A549 (cell line): ENCODE measurements around the gene GABRR2. TPM values are rescaled to one million over a fixed set of nuclear protein-coding genes. Genes with fewer than 3 reads are reported as not detected.

Source experiments
- ATAC-seq, 2 experiments: fragments of 200-7000 bp in 1 of 2; fragments of >200 bp in 1 of 2; cut with Nextera tagmentation in 1 of 2; cut with Tn5 transposase in 1 of 2; 3 replicates each; pipeline versions ENCODE4 v1.8.0 to v1.9.1; 2018 to 2020; ENCODE audit warnings: mild to moderate bottlenecking in 1 of 2, moderate library complexity in 1 of 2
- CTCF ChIA-PET: fragments of 300-600 bp; sonication (Branson Sonifier 250); formaldehyde crosslinking; extraction: SDS; loops from one replicate; lab custom pipeline; 2021; ENCODE audit warnings: antibody characterized with exemption, inconsistent platforms; lab: Yijun Ruan, JAX
- POLR2A ChIA-PET: fragments of 350-600 bp; formaldehyde crosslinking; extraction: SDS; loops from one replicate; lab custom pipeline; 2021; ENCODE audit warnings: antibody characterized with exemption, inconsistent platforms; lab: Yijun Ruan, JAX
- DNase-seq, 2 experiments: peaks; one replicate each; pipeline versions ENCODE4 v3.0.0 to v3.0.0-alpha.2; 2011 to 2016; ENCODE audit warnings: low read depth in 1 of 2, low spot score in 1 of 2
- FAIRE-seq: peaks from 2 replicates; lab custom pipeline; 2011; peaks lifted over from hg19 to GRCh38; lab: Jason Lieb, UNC
- H3K27ac ChIP-seq, 2 experiments: fragments of >200 bp; sonication (Bioruptor Twin); formaldehyde crosslinking; 3 replicates each; pipeline ENCODE4 v1.5.1; 2016 to 2017
- H3K4me1 ChIP-seq: fragments of >200 bp; sonication (Bioruptor Twin); formaldehyde crosslinking; 3 replicates; pipeline ENCODE4 v1.6.1; 2016
- H3K4me2 ChIP-seq: fragments of >200 bp; sonication (Bioruptor Twin); formaldehyde crosslinking; 3 replicates; pipeline ENCODE4 v1.6.1; 2016
- H3K4me3 ChIP-seq: fragments of >200 bp; sonication (Bioruptor Twin); formaldehyde crosslinking; 3 replicates; pipeline ENCODE4 v1.5.1; 2016
- H3K9me3 ChIP-seq: fragments of >200 bp; sonication (Bioruptor Twin); formaldehyde crosslinking; 3 replicates; pipeline ENCODE4 v1.6.1; 2016
- CHD4 ChIP-seq: fragments of 200-600 bp; sonication (generic); IDR thresholded peaks from 2 replicates; pipeline ENCODE4 v1.6.1; 2016; ENCODE audit warnings: antibody characterized with exemption, mild to moderate bottlenecking, borderline replicate concordance
- CTCF ChIP-seq: fragments of >200 bp; sonication (Bioruptor Twin); formaldehyde crosslinking; IDR thresholded peaks from 3 replicates; pipeline ENCODE4 v1.5.1; 2016
- EHF ChIP-seq: fragments of 250-450 bp; sonication (Bioruptor Pico); IDR thresholded peaks from 2 replicates; pipeline ENCODE4 v1.5.0; 2020; ENCODE audit warnings: mild to moderate bottlenecking
- ESRRA ChIP-seq: fragments of 150-350 bp; IDR thresholded peaks from 2 replicates; pipeline ENCODE4 v1.6.1; 2014; ENCODE audit warnings: mild to moderate bottlenecking, low read length, borderline replicate concordance
- HDAC2 ChIP-seq: fragments of 200-600 bp; sonication (generic); IDR thresholded peaks from 2 replicates; pipeline ENCODE4 v1.6.1; 2016
- HEYL ChIP-seq: fragments of 250-450 bp; sonication (Bioruptor Pico); IDR thresholded peaks from 2 replicates; pipeline ENCODE4 v1.8.0; 2021; ENCODE audit warnings: mild to moderate bottlenecking, moderate library complexity
- HMGXB4 ChIP-seq: fragments of 250-450 bp; sonication (Bioruptor Pico); IDR thresholded peaks from 2 replicates; pipeline ENCODE4 v1.5.0; 2021; ENCODE audit warnings: mild to moderate bottlenecking, moderate library complexity, borderline replicate concordance
- HOXA7 ChIP-seq: fragments of 250-450 bp; sonication (Bioruptor Pico); IDR thresholded peaks from 2 replicates; pipeline ENCODE4 v1.5.0; 2020; ENCODE audit warnings: mild to moderate bottlenecking, moderate library complexity
- HOXB13 ChIP-seq: fragments of 250-450 bp; sonication (Bioruptor Pico); IDR thresholded peaks from 2 replicates; pipeline ENCODE4 v1.5.0; 2020; ENCODE audit warnings: low read depth, mild to moderate bottlenecking, moderate library complexity
- KDM5A ChIP-seq: fragments of 200-600 bp; sonication (generic); IDR thresholded peaks from 2 replicates; pipeline ENCODE4 v1.6.1; 2016; ENCODE audit warnings: antibody characterized with exemption, mild to moderate bottlenecking
- MAFK ChIP-seq: fragments of 450-650 bp; IDR thresholded peaks from 2 replicates; pipeline ENCODE4 v1.6.1; 2014; ENCODE audit not compliant: partially characterized antibody
- NFE2L2 ChIP-seq: fragments of 150-350 bp; conservative IDR thresholded peaks from 2 replicates; pipeline ENCODE4 v1.6.1; 2014; ENCODE audit warnings: low read length
- NR3C1 ChIP-seq: fragments of >200 bp; sonication (Bioruptor Twin); formaldehyde crosslinking; IDR thresholded peaks from 3 replicates; pipeline ENCODE4 v1.6.1; 2017
- POLR2A ChIP-seq: IDR thresholded peaks from 2 replicates; pipeline ENCODE4 v1.6.1; 2012; ENCODE audit warnings: mild to moderate bottlenecking, low read length
- RAD21 ChIP-seq, 2 experiments: fragments of >200 bp in 1 of 2; sonication (Bioruptor Twin) in 1 of 2; formaldehyde crosslinking in 1 of 2; IDR thresholded peaks in 1 of 2; conservative IDR thresholded peaks in 1 of 2; 2 replicates in 1 of 2; 3 replicates in 1 of 2; pipeline ENCODE4 v1.6.1; 2012 to 2018; ENCODE audit warnings: inconsistent platforms in 1 of 2
- RCOR1 ChIP-seq: fragments of 150-350 bp; IDR thresholded peaks from 2 replicates; pipeline ENCODE4 v1.6.1; 2014; ENCODE audit warnings: antibody characterized with exemption, low read length, low read depth
- SMC3 ChIP-seq: fragments of >200 bp; sonication (Bioruptor Twin); formaldehyde crosslinking; IDR thresholded peaks from 3 replicates; pipeline ENCODE4 v1.6.1; 2018; ENCODE audit warnings: inconsistent platforms
- TP53 ChIP-seq: fragments of 250-450 bp; sonication (Bioruptor Pico); IDR thresholded peaks from 2 replicates; pipeline ENCODE4 v1.5.0; 2021; ENCODE audit warnings: mild to moderate bottlenecking, moderate library complexity
- ZC3H11A ChIP-seq: fragments of 450-650 bp; IDR thresholded peaks from 2 replicates; pipeline ENCODE4 v1.6.1; 2014; ENCODE audit warnings: antibody characterized with exemption, mild to moderate bottlenecking
- WGBS: methylation state at CpG from one replicate; pipeline ENCODE4 v1.1.6; 2017; ENCODE audit errors: missing lambda C conversion rate; 5-methylcytosine and 5-hydroxymethylcytosine counted together
- polyA plus RNA-seq, 4 experiments: library from polyadenylated mRNA; depleted of rRNA in 3 of 4; stranded (reverse); fragments of >200 nt; fragmentation: RNase III in 1 of 4; extraction: RNeasy Plus Mini Kit Qiagen cat#74134 plus additional on column Dnase treatment in 1 of 4; gene quantifications; 2 replicates in 3 of 4; 3 replicates in 1 of 4; pipeline ENCODE4 v1.2.3, GENCODE V29; 2011 to 2017
- TF ChIP-seq, protein P1 (sequence below): fragments of 450-650 bp; IDR thresholded peaks from 2 replicates; pipeline ENCODE4 v1.6.1; 2014; ENCODE audit warnings: antibody characterized with exemption
- TF ChIP-seq, protein P2 (sequence below): fragments of 250-450 bp; sonication (Bioruptor Pico); IDR thresholded peaks from 2 replicates; pipeline ENCODE4 v1.5.0; 2020; ENCODE audit warnings: low read depth, mild to moderate bottlenecking, moderate library complexity

The GABRR2 gene
- polyA plus RNA-seq, 2 of the 4 experiments (the other 2 are of a cell fraction): 0.08 to 0.09 TPM

- CTCF ChIA-PET: no interaction called here
Measured at GRCh38 chr6:89260832-89261231, 54.3 kb downstream of the GABRR2 start.

DNA sequence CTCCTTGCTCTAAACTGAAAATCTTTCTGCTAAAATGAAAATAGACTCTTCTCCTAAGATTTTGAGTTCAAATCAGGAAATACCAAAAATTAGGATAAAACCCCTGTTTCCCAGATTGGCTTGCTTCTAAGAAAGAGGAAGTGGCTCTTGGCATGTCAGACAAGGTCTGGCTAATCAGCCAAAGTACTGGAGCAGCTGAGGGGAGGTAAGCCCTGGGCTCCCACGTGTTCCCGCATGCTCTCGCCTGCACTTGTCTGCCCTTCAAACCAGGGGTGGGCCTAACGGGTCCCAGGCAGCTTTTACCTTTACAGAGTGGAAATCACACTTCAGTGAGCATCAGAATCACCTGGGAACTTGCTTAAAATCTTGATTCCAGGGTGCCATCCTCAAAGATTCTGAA lies 54.8 kb downstream of the GABRR2 start:
- no peak overlapping the region for H3K27ac ChIP-seq
- FAIRE-seq (no peak), ATAC-seq (no peak)
- WGBS: 100% methylated on average over 1 of the region's 4 CpGs
- H3K4me3 ChIP-seq: no peak overlapping the region
- CTCF ChIA-PET: no interaction called here
- TF ChIP-seq HOXB13 (no peak), NFE2L2 (no peak)
- TF ChIP-seq, all 56 proteins: peak for 0
- Histone ChIP-seq H3K9me3 (no peaks in the 10 kb centered on the region), H3K4me1 (no peaks in the 10 kb centered on the region), H3K4me2 (no peak overlapping the region)
- POLR2A ChIA-PET: no interaction called here
- no peak for DNase-seq

More at GRCh38 chr6:89260832-89261231, 54.3 kb downstream of the GABRR2 start:
- WGBS: 66% methylated on average over 5 of the region's 5 CpGs
- no peak for ATAC-seq
- no peaks in the 10 kb centered on the region for H3K4me1 ChIP-seq
- no peak overlapping the region for H3K4me3 ChIP-seq
- POLR2A ChIA-PET: no interaction called here
- no peak for TF ChIP-seq HOXB13
- no peak for TF ChIP-seq ZC3H11A
- TF ChIP-seq POLR2A: no peak
- TF ChIP-seq NR3C1: no peak
- TF ChIP-seq, protein P1, sequence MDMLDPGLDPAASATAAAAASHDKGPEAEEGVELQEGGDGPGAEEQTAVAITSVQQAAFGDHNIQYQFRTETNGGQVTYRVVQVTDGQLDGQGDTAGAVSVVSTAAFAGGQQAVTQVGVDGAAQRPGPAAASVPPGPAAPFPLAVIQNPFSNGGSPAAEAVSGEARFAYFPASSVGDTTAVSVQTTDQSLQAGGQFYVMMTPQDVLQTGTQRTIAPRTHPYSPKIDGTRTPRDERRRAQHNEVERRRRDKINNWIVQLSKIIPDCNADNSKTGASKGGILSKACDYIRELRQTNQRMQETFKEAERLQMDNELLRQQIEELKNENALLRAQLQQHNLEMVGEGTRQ: no peak
- no peak for TF ChIP-seq TP53 (CRISPR knock-in tag)
- TF ChIP-seq RCOR1: no peak
- TF ChIP-seq HMGXB4 (CRISPR knock-in tag): no peak
- TF ChIP-seq NFE2L2: no peak
- no peak for DNase-seq
- H3K27ac ChIP-seq: no peak overlapping the region
- H3K4me2 ChIP-seq: no peak overlapping the region
- FAIRE-seq: no peak
- no peaks in the 10 kb centered on the region for H3K9me3 ChIP-seq

DNA sequence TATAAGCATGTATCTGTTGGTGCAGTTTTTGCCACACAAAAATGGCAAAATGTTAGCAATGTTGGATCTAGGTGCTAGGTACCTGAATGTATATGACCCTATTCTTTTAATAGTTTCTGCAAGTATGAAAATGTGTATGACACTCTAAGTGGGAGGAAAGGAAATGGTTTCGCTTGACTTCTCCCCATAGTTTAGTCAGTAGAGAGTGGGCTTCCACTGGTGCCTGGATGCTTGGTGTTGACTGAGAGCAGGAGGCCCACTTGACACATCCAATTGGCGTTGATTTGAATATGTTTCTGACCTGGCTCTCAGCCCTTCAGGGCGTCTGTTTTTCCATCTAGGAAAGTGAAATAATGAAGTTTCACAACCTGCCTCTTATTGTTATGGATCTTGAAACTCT lies 56.2 kb downstream of the GABRR2 start:
- H3K4me3 ChIP-seq: no peak overlapping the region
- H3K4me2 ChIP-seq: no peak overlapping the region
- no peaks in the 10 kb centered on the region for H3K9me3 ChIP-seq
- WGBS: 55% methylated on average over 3 of the region's 3 CpGs
- ChIA-PET POLR2A (no interaction called here), CTCF (interaction anchor here (0.6 kb wide), 2 partner anchors 24 to 68 kb away, joined by 3 to 5 read pairs; no protein-coding TSS in a partner anchor)
- FAIRE-seq (no peak), DNase-seq (no peak), ATAC-seq (no peak)
- no peaks in the 10 kb centered on the region for H3K4me1 ChIP-seq
- no peak overlapping the region for H3K27ac ChIP-seq
- TF ChIP-seq HDAC2 (no peak), RAD21 (conservative IDR thresholded peaks at IDR 0.05 in 1 of 2, IDR thresholded peaks at IDR 0.05 in 1 of 2) (no peak), ESRRA (no peak), MAFK (no peak), HOXA7 (CRISPR knock-in tag) (no peak), CTCF (no peak), HEYL (CRISPR knock-in tag) (no peak), SMC3 (no peak), EHF (no peak), HOXB13 (no peak), CHD4 (no peak), KDM5A (no peak)
- TF ChIP-seq, protein P2, sequence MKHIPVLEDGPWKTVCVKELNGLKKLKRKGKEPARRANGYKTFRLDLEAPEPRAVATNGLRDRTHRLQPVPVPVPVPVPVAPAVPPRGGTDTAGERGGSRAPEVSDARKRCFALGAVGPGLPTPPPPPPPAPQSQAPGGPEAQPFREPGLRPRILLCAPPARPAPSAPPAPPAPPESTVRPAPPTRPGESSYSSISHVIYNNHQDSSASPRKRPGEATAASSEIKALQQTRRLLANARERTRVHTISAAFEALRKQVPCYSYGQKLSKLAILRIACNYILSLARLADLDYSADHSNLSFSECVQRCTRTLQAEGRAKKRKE (CRISPR knock-in tag): no peak
